22Rv1 (cell line): ENCODE data around the gene ANKRD17.

Source experiments
- H3K27ac ChIP-seq: fragments of 450-650 bp; 2 replicates; pipeline ENCODE4 v1.5.1; 2017
- ZFX ChIP-seq: fragments of 450-650 bp; IDR thresholded peaks from 2 replicates; pipeline ENCODE4 v1.6.1; 2017; ENCODE audit warnings: antibody characterized with exemption, borderline replicate concordance
- TF ChIP-seq, protein P1 (sequence below): fragments of 450-650 bp; IDR thresholded peaks from 2 replicates; pipeline ENCODE4 v1.5.1; 2017; ENCODE audit warnings: mild to moderate bottlenecking

Gene ANKRD17

DNA sequence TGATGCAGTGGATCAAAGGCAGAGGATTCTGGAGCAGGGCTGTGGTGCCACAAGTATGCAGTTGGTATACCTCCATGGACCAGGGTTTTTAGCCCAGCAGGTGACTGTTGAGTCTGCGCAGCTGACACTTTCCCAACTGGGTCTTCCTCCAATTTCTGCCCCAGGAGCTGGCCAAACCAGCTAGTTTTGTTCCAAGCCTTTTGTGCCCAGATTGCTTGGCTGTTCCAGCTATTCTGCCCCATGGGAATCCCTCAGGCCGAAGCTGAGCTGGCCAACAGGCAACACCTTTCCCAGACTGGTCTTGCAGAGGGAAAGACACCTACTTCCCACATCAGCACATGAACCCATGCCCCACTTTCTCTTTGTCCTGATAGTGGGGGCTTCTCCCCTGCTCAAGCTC lies 22.8 kb upstream of the ANKRD17 start:
- no peak for TF ChIP-seq ZFX
- TF ChIP-seq, protein P1, sequence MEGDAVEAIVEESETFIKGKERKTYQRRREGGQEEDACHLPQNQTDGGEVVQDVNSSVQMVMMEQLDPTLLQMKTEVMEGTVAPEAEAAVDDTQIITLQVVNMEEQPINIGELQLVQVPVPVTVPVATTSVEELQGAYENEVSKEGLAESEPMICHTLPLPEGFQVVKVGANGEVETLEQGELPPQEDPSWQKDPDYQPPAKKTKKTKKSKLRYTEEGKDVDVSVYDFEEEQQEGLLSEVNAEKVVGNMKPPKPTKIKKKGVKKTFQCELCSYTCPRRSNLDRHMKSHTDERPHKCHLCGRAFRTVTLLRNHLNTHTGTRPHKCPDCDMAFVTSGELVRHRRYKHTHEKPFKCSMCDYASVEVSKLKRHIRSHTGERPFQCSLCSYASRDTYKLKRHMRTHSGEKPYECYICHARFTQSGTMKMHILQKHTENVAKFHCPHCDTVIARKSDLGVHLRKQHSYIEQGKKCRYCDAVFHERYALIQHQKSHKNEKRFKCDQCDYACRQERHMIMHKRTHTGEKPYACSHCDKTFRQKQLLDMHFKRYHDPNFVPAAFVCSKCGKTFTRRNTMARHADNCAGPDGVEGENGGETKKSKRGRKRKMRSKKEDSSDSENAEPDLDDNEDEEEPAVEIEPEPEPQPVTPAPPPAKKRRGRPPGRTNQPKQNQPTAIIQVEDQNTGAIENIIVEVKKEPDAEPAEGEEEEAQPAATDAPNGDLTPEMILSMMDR = no peak
- H3K27ac ChIP-seq = no peak overlapping the region

DNA sequence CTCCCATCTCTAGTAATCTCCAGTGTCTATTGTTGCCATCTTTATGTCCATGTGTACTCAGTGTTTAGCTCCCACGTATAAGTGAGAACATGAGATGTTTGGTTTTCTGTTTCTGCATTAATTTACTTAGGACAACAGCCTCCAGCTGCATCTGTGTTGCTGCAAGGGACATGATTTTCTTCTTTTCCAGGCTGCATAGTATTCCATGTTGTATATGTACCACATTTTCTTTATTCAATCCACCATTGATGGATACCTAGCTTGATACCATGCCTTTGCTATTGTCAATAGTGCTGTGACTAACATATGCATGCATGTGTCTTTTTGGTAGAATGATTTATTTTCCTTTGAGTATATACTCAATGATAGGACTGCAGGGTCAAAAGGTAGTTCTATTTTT lies 18.6 kb upstream of the ANKRD17 start:
- TF ChIP-seq, protein P1 = no peak
- TF ChIP-seq ZFX = no peak
- H3K27ac ChIP-seq = no peak overlapping the region

DNA sequence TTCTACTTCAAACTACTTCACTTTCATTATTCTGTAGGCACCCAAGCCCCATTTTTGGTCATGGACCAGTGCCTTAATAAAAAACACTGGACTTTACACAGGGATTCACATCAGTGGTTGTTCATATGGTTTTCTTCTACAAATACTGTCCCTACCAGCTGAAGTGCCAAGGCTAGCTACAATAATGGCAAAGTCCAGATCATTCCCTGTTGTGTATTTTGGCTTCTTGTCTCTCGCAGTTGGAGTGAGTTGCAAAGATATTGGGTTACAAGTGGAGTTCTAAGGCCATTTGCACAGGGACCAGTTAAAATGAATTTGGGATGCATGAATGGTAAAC lies 16.7 kb upstream of the ANKRD17 start:
- peak overlapping the region; percentile 58 for H3K27ac ChIP-seq
- TF ChIP-seq ZFX = no peak
- TF ChIP-seq, protein P1 = no peak

DNA sequence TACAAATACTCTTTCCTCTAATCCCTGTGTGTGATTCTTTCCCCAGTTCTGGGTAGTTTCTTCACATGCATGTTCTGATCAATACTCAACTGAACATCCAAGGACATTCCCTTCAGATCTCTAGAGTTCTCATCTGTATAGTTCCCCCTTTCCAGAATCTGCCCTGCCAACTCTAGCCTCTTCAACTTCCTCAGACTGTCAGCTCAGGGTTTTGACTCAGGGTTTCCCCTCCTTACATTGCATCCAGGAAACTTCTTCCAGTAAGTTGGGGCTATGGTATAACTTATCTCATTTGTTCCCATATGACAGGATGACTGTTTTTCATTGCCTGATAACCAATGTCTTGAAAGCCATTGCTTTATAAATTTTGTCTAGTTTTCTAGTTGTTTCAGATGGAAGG lies 14.2 kb upstream of the ANKRD17 start:
- H3K27ac ChIP-seq = no peak overlapping the region
- no peak for TF ChIP-seq ZFX
- TF ChIP-seq, protein P1 = no peak

DNA sequence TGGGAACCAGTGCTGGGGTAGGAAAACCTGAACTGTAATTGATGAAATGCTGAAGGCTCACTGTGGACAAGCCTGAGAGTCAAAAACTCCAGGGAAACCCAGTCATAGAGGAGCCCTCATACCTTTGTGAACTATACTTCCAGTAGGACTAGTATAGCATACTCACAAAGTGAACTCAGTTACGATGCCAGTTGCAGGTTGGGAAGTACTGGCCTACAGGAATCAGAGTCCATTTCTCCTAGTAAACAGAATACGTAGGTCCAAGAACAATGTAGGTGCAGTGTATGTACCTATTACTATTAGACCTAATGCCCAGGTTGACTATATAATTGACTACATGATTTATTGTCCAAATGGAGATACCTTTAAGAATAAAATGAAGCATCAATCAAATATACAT lies 8.5 kb upstream of the ANKRD17 start:
- H3K27ac ChIP-seq = no peak overlapping the region
- TF ChIP-seq, protein P1 = no peak
- no peak for TF ChIP-seq ZFX

DNA sequence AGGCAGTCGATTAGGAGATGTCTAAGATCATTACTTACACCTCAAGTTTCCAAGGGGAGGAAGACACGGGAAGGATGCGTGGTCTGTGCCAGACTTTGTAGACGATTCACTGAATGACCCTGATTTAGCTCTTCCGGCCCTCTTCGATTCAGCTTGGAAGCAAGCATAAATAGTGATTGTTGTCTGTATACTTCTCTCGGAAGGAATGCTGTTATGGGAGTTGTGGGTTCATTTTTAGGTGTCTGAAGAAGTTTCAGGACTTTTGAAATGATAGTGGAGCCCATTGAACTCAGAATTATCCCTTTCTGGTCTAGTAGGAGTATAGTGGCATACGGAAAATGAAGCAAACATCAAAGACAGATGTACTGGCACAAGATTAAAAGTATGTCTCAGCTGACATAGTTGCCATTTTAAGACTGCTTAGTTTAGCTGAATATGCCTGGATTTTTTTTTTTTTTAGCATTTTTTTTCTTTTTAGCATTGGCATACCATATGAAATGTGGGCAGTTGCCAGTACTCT lies 1.0 kb upstream of the ANKRD17 start:
- H3K27ac ChIP-seq = peak overlapping the region; percentile 99
- TF ChIP-seq, protein P1 = no peak

DNA sequence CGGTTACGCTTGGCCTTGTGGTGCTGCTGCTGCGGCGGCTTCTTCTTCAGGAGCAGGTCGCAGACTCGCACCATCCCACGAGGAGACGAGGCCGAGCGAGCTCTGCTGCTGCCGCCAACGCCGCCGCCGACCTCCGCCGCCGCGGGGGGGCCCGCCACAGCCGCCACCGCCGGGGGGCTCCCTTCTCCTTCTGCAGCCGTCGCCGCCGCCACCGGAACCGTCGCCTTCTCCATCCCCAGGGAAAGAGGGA lies 237 bp downstream of the ANKRD17 start:
- peak overlapping the region; percentile 99 for H3K27ac ChIP-seq
- TF ChIP-seq, protein P1 = peak; percentile 59
- no peak for TF ChIP-seq ZFX
